Fibroblast of peridontal ligament (primary cell): ENCODE results near the gene JDP2.

Source experiments
- DNase-seq: peaks from one replicate; pipeline ENCODE4 v3.0.0-alpha.2; 2010; ENCODE audit errors: extremely low read depth

The JDP2 gene

GRCh38 chr14:75437201-75438143, 9.7 kb downstream of the JDP2 start:
- no peak for DNase-seq

GRCh38 chr14:75438486-75439080, 10.8 kb downstream of the JDP2 start:
- no peak for DNase-seq

GRCh38 chr14:75439989-75440388, 12.2 kb downstream of the JDP2 start:
- no peak for DNase-seq

GRCh38 chr14:75440733-75441477, 13.1 kb downstream of the JDP2 start:
- DNase-seq = peak; percentile 94

- DNase-seq = no peak
Measured at GRCh38 chr14:75441728-75442127, 13.9 kb downstream of the JDP2 start.

GRCh38 chr14:75442166-75442565, 14.3 kb downstream of the JDP2 start:
- DNase-seq = no peak

GRCh38 chr14:75442642-75443041, 14.8 kb downstream of the JDP2 start:
- peak; percentile 72 for DNase-seq

- peak; percentile 31 for DNase-seq
Measured at GRCh38 chr14:75443203-75443969, 15.6 kb downstream of the JDP2 start.

- DNase-seq = no peak
Measured at GRCh38 chr14:75445236-75445635, 17.4 kb downstream of the JDP2 start.

GRCh38 chr14:75445963-75446362, 18.1 kb downstream of the JDP2 start:
- no peak for DNase-seq

- DNase-seq = no peak
Measured at GRCh38 chr14:75446447-75446846, 18.6 kb downstream of the JDP2 start.

GRCh38 chr14:75448209-75448608, 20.4 kb downstream of the JDP2 start:
- DNase-seq = peak; percentile 23

- no peak for DNase-seq
Measured at GRCh38 chr14:75449036-75449435, 21.2 kb downstream of the JDP2 start.

GRCh38 chr14:75449696-75450095, 21.9 kb downstream of the JDP2 start:
- peak; percentile 22 for DNase-seq

GRCh38 chr14:75450381-75451276, 22.8 kb downstream of the JDP2 start:
- DNase-seq = no peak

GRCh38 chr14:75452324-75452723, 24.5 kb downstream of the JDP2 start:
- DNase-seq = no peak

- peak; percentile 83 for DNase-seq
Measured at GRCh38 chr14:75452900-75453816, 25.3 kb downstream of the JDP2 start.

GRCh38 chr14:75453817-75454434, 26.1 kb downstream of the JDP2 start:
- DNase-seq = no peak

GRCh38 chr14:75454963-75455546, 27.2 kb downstream of the JDP2 start:
- DNase-seq = peak; percentile 66
